Measurements from ENCODE around the gene HBA2. TPM values are rescaled to one million over a fixed set of nuclear protein-coding genes. Genes with fewer than 3 reads are reported as not detected.
"Not testable (repeated sequence)": the region's sequence is repeated elsewhere in the genome, so short reads cannot be mapped to it uniquely, and the experiment has no call there.

Gene HBA2
- total RNA-seq, 8 experiments from 2014 or later: 0.92 to 3.2 (median 1.1) TPM; not detected in 5

GRCh38 chr16:144797-145252 is 27.9 kb upstream of the HBA2 start:
- Histone ChIP-seq H3K4me3 (no peak overlapping the region), H3K27ac (no peak overlapping the region), H3K4me1 (replicated peaks in 1 of 2) (no peaks in the 10 kb centered on the region)
- 54 to 100% (median 82%) methylated on average over 1 to 13 of the region's 14 CpGs for WGBS, 10 experiments
- in situ Hi-C loops (cut with MboI; ENCODE audit: low pct_unique_long_range_greater_than_20kb in 2 of 9, low sequenced_read_pairs in 9 of 9, unreplicated experiment in 9 of 9): no loop called here
- no peak for ATAC-seq (replicated peaks in 6 of 8)

DNA sequence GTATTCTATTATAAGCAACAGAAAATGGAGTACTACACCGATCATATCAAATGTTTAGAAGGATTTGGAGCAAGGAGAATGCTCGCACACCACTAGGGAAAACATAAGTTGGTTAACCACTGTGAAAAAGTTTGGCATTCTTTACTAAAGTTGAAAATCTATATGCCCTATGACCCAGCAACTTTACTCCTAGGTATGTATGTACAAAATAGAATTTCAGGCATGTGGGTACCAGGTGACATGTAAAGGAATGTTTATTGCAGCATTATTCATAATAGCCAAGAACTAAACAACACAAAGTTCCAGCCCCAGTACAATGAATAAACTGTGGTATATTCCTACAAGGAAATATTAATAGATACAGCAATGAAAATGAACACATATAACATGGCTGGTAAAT is 26.0 kb upstream of the HBA2 start:
- H3K4me3 ChIP-seq: no peak overlapping the region
- H3K4me1 ChIP-seq (replicated peaks in 1 of 2): no peaks in the 10 kb centered on the region
- no peak overlapping the region for H3K27ac ChIP-seq
- in situ Hi-C loops (cut with MboI; ENCODE audit: low pct_unique_long_range_greater_than_20kb in 2 of 9, low sequenced_read_pairs in 9 of 9, unreplicated experiment in 9 of 9): no loop called here
- WGBS, 10 experiments: 33 to 88% (median 67%) methylated on average over 1 to 2 of the region's 2 CpGs; no CpG with 5 or more reads in 3 of the 10 experiments
- no peak for ATAC-seq (replicated peaks in 6 of 8)

GRCh38 chr16:149024-149660 is 23.5 kb upstream of the HBA2 start:
- H3K4me1 ChIP-seq (replicated peaks in 1 of 2): no peaks in the 10 kb centered on the region
- WGBS, 10 experiments: 0 to 48% (median 25%) methylated on average over 1 to 7 of the region's 9 CpGs; no CpG with 5 or more reads in 2 of the 10 experiments
- no peak overlapping the region for H3K4me3 ChIP-seq
- ATAC-seq (replicated peaks in 6 of 8): peak in 3 of 8 experiments; percentile 70 to 84 (median 82)
- in situ Hi-C loops (cut with MboI; ENCODE audit: low pct_unique_long_range_greater_than_20kb in 2 of 9, low sequenced_read_pairs in 9 of 9, unreplicated experiment in 9 of 9): no loop called here
- H3K27ac ChIP-seq: no peak overlapping the region

DNA sequence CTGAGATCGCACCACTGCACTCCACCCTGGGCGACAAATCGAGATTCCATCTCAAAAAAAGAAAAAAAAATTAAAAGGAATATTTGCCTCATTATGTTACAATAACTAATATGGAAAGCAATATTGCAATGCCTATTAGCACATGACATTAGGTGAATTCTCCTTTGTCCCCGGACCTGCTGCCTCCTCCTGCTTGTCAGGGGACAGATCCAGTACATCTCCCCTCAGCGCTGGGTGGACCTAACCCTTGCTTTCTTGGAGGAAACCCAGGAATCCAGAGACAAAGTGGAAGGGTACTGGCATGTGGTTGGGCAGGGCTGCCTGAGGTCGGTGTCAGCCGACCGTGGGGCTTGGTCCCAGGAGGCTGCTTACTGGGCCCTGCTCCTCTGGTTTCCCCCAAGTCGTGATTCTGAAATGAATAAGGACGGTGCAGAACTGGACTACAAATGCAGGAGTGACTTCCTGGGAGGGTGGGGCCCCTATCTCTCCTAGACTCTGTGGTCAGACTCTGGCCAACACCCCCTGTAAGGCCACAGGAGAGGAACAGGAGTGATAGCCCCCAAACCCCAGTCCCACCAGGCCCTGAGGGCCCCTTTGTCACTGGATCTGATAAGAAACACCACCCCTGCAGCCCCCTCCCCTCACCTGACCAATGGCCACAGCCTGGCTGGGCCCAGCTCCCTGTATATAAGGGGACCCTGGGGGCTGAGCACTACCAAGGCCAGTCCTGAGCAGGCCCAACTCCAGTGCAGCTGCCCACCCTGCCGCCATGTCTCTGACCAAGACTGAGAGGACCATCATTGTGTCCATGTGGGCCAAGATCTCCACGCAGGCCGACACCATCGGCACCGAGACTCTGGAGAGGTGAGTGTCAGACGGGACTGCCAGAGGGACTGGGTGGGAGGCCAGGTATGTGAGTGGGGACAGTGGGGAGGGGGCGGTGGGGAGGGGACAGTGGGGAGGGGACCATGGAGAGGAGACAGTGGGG is 20.2 kb upstream of the HBA2 start, which contains the start of gene HBZ:
TSS of gene HBZ (plus strand) at position 504 of the 988 bp plus-strand sequence. CDS start at position 770, 266 bp downstream.
- WGBS, 10 experiments: 18 to 93% (median 69%) methylated on average over 2 to 8 of the region's 17 CpGs; no CpG with 5 or more reads in 2 of the 10 experiments
- H3K4me1 ChIP-seq (replicated peaks in 1 of 2): peaks cover 0 to 6% of the 10 kb centered on the region in 2 donors
- peak in 3 of 8 experiments; percentile 8 to 53 (median 35) for ATAC-seq (replicated peaks in 6 of 8)
- no peak within 1 kb of the TSS for H3K4me3 ChIP-seq
- in situ Hi-C loops (cut with MboI; ENCODE audit: low pct_unique_long_range_greater_than_20kb in 2 of 9, low sequenced_read_pairs in 9 of 9, unreplicated experiment in 9 of 9): no loop called here
- no peak within 1 kb of the TSS for H3K27ac ChIP-seq

- in situ Hi-C loops (cut with MboI; ENCODE audit: low pct_unique_long_range_greater_than_20kb in 2 of 9, low sequenced_read_pairs in 9 of 9, unreplicated experiment in 9 of 9); H3K4me1 ChIP-seq (replicated peaks in 1 of 2); H3K4me3 ChIP-seq; H3K27ac ChIP-seq: not testable (repeated sequence)
- peak in 4 of 8 experiments; percentile 4 to 24 (median 12) for ATAC-seq (replicated peaks in 6 of 8)
- WGBS, 10 experiments: no CpG with 5 or more reads among the region's 6 CpGs
These were observed 19.6 kb upstream of the HBA2 start for GRCh38 chr16:153129-153521.

GRCh38 chr16:153550-154216 is 19.0 kb upstream of the HBA2 start:
- H3K4me3 ChIP-seq; in situ Hi-C loops (cut with MboI; ENCODE audit: low pct_unique_long_range_greater_than_20kb in 2 of 9, low sequenced_read_pairs in 9 of 9, unreplicated experiment in 9 of 9); H3K4me1 ChIP-seq (replicated peaks in 1 of 2); H3K27ac ChIP-seq: not testable (repeated sequence)
- WGBS, 10 experiments: no CpG with 5 or more reads among the region's 74 CpGs
- peak in 6 of 8 experiments; percentile 41 to 78 (median 74) for ATAC-seq (replicated peaks in 6 of 8)

GRCh38 chr16:154217-155030 is 18.3 kb upstream of the HBA2 start:
- H3K4me3 ChIP-seq: peak overlapping the region; percentile 10 to 46 (median 36)
- H3K4me1 ChIP-seq (replicated peaks in 1 of 2): peaks cover 0 to 6% of the 10 kb centered on the region in 2 donors
- no peak overlapping the region for H3K27ac ChIP-seq
- 0 to 15% (median 5%) methylated on average over 1 to 7 of the region's 59 CpGs; no CpG with 5 or more reads in 2 of the 10 experiments for WGBS, 10 experiments
- peak in 6 of 8 experiments; percentile 71 to 83 (median 76) for ATAC-seq (replicated peaks in 6 of 8)
- in situ Hi-C loops (cut with MboI; ENCODE audit: low pct_unique_long_range_greater_than_20kb in 2 of 9, low sequenced_read_pairs in 9 of 9, unreplicated experiment in 9 of 9): no loop called here

GRCh38 chr16:155031-155398 is 17.7 kb upstream of the HBA2 start:
- Histone ChIP-seq H3K4me3 (peak overlapping the region in 2 of 5 donors; percentile 40 to 46), H3K4me1 (replicated peaks in 1 of 2) (peaks cover 0 to 6% of the 10 kb centered on the region in 2 donors), H3K27ac (no peak overlapping the region)
- in situ Hi-C loops (cut with MboI; ENCODE audit: low pct_unique_long_range_greater_than_20kb in 2 of 9, low sequenced_read_pairs in 9 of 9, unreplicated experiment in 9 of 9): no loop called here
- ATAC-seq (replicated peaks in 6 of 8): no peak
- WGBS, 10 experiments: 20 to 87% (median 59%) methylated on average over 1 to 6 of the region's 7 CpGs

- Histone ChIP-seq H3K4me1 (replicated peaks in 1 of 2) (peaks cover 0 to 6% of the 10 kb centered on the region in 2 donors), H3K4me3 (no peak overlapping the region), H3K27ac (no peak overlapping the region)
- 0 to 47% (median 30%) methylated on average over 2 to 5 of the region's 6 CpGs; no CpG with 5 or more reads in 2 of the 10 experiments for WGBS, 10 experiments
- in situ Hi-C loops (cut with MboI; ENCODE audit: low pct_unique_long_range_greater_than_20kb in 2 of 9, low sequenced_read_pairs in 9 of 9, unreplicated experiment in 9 of 9): no loop called here
- ATAC-seq (replicated peaks in 6 of 8): peak in 2 of 8 experiments; percentile 57 to 61
These were observed 13.4 kb upstream of the HBA2 start for GRCh38 chr16:159136-159849.

- in situ Hi-C loops (cut with MboI; ENCODE audit: low pct_unique_long_range_greater_than_20kb in 2 of 9, low sequenced_read_pairs in 9 of 9, unreplicated experiment in 9 of 9); H3K4me1 ChIP-seq (replicated peaks in 1 of 2); H3K27ac ChIP-seq; ATAC-seq (replicated peaks in 6 of 8); H3K4me3 ChIP-seq: not testable (repeated sequence)
- WGBS, 10 experiments: no CpG with 5 or more reads among the region's 20 CpGs
These were observed 12.4 kb upstream of the HBA2 start for GRCh38 chr16:160242-160641.

DNA sequence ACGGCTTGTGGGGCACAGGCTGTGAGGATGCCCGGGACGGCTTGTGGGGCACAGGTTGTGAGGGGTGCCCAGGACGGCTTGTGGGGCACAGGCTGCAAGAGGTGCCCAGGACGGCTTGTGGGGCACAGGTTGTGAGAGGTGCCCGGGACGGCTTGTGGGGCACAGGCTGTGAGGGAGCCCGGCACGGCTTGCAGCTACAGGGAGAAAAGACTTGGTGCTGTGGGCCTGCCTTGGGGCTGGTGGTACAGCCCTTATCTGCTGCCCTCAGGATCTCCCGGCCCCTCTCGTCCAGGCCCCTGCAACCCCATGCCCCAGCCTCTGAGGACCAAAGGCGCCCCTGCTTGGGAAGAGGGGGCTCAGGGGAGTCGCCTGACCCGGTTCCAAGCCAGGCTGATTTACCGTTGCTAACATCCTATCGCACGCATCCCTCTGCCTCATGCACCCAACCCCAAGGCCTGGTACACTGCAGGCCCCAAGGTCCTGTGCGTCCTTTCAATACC is 11.9 kb upstream of the HBA2 start:
- Histone ChIP-seq H3K4me1 (replicated peaks in 1 of 2) (peaks cover 6 to 8% of the 10 kb centered on the region in 2 donors), H3K27ac (no peak overlapping the region), H3K4me3 (no peak overlapping the region)
- 60 to 70% methylated on average over 1 to 2 of the region's 18 CpGs; no CpG with 5 or more reads in 8 of the 10 experiments for WGBS, 10 experiments
- in situ Hi-C loops (cut with MboI; ENCODE audit: low pct_unique_long_range_greater_than_20kb in 2 of 9, low sequenced_read_pairs in 9 of 9, unreplicated experiment in 9 of 9): no loop called here
- ATAC-seq (replicated peaks in 6 of 8): no peak

Measured in motor neuron (in vitro differentiated cells).